Endodermal cell (in vitro differentiated cells): ENCODE measurements around the gene SUDS3. TPM values are rescaled to one million over a fixed set of nuclear protein-coding genes. Genes with fewer than 3 reads are reported as not detected.

ENCODE experiments used
- DNase-seq: peaks from one replicate; pipeline ENCODE4 v3.0.0-alpha.2; 2017
- H3K27ac ChIP-seq: 2 replicates; pipeline ENCODE4 v1.5.1; 2013; ENCODE audit warnings: mild to moderate bottlenecking, low read depth, low read length, moderate library complexity
- H3K27me3 ChIP-seq: 2 replicates; pipeline ENCODE4 v1.6.1; 2013; ENCODE audit warnings: mild to moderate bottlenecking, low read length, moderate library complexity; ENCODE audit not compliant: insufficient read depth, control insufficient read depth, poor library complexity, severe bottlenecking
- H3K36me3 ChIP-seq: 2 replicates; pipeline ENCODE4 v1.7.0; 2013; ENCODE audit warnings: mild to moderate bottlenecking, low read length, moderate library complexity; ENCODE audit not compliant: control insufficient read depth, insufficient read depth
- H3K4me1 ChIP-seq: one replicate; pipeline ENCODE4 v1.7.0; 2013; ENCODE audit warnings: low read length; ENCODE audit not compliant: control insufficient read depth, insufficient read depth
- H3K4me3 ChIP-seq: 2 replicates; pipeline ENCODE4 v1.5.1; 2013; ENCODE audit warnings: mild to moderate bottlenecking, low read length, moderate library complexity
- H3K9ac ChIP-seq: 2 replicates; pipeline ENCODE4 v1.6.1; 2013; ENCODE audit warnings: mild to moderate bottlenecking, low read length, moderate library complexity; ENCODE audit not compliant: poor library complexity, severe bottlenecking; ENCODE audit errors: extremely low read depth
- H3K9me3 ChIP-seq: 2 replicates; pipeline ENCODE4 v1.6.1; 2013; ENCODE audit warnings: mild to moderate bottlenecking, low read length, moderate library complexity; ENCODE audit not compliant: control insufficient read depth
- H3K27ac Mint-ChIP-seq: 2 replicates; pipeline ENCODE4 v1.8.0; 2020; ENCODE audit warnings: mixed read lengths
- H3K27me3 Mint-ChIP-seq: 2 replicates; pipeline ENCODE4 v1.8.0; 2021; ENCODE audit warnings: mild to moderate bottlenecking, mixed read lengths; ENCODE audit not compliant: insufficient read depth
- H3K36me3 Mint-ChIP-seq: 2 replicates; pipeline ENCODE4 v1.8.0; 2020; ENCODE audit warnings: low read depth, mixed read lengths
- H3K4me1 Mint-ChIP-seq: 2 replicates; pipeline ENCODE4 v1.8.0; 2020; ENCODE audit warnings: mixed read lengths
- H3K4me3 Mint-ChIP-seq: 2 replicates; pipeline ENCODE4 v1.8.0; 2020; ENCODE audit warnings: mild to moderate bottlenecking, moderate library complexity, mixed read lengths
- H3K9me3 Mint-ChIP-seq: 2 replicates; pipeline ENCODE4 v1.8.0; 2020; ENCODE audit warnings: mild to moderate bottlenecking, mixed read lengths
- CTCF ChIP-seq: fragments of 200-600 bp; sonication (generic); conservative IDR thresholded peaks from 2 replicates; pipeline ENCODE4 v1.5.0; 2021; ENCODE audit warnings: antibody characterized with exemption, mild to moderate bottlenecking
- WGBS, 2 experiments: methylation state at CpG; one replicate each; pipeline versions ENCODE4 v1.1.5 to v1.1.7; 2013; ENCODE audit warnings: missing lambda C conversion rate in 2 of 2, mixed read lengths in 1 of 2; ENCODE audit not compliant: insufficient coverage in 1 of 2, insufficient read length in 1 of 2; 5-methylcytosine and 5-hydroxymethylcytosine counted together
- total RNA-seq, 2 donors: library from RNA; stranded (reverse); fragmentation: NEBNext Ultra II Directional in 1 of 2; extraction: Animal tissue kit (Norgen Biotek cat#: 25700) in 1 of 2; gene quantifications; 2 replicates in 1 of 2; 3 replicates in 1 of 2; pipeline ENCODE4 v1.2.1, GENCODE V29; 2021

The SUDS3 gene
- total RNA-seq, 2 donors from 2014 or later: 51.4 to 57.9 TPM

GRCh38 chr12:118361092-118361404, 15.3 kb upstream of the SUDS3 start:
- Histone ChIP-seq H3K27ac (no peak overlapping the region), H3K27me3 (no peaks in the 10 kb centered on the region), H3K4me1 (no peaks in the 10 kb centered on the region), H3K9me3 (no peaks in the 10 kb centered on the region), H3K9ac (no peak overlapping the region), H3K4me3 (no peak overlapping the region), H3K36me3 (no peaks in the 10 kb centered on the region)
- Mint-ChIP-seq H3K4me1 (peaks cover 13% of the 10 kb centered on the region), H3K9me3 (no peaks in the 10 kb centered on the region), H3K36me3 (peaks cover 4% of the 10 kb centered on the region), H3K4me3 (no peak overlapping the region), H3K27ac (no peak overlapping the region), H3K27me3 (no peaks in the 10 kb centered on the region)
- no peak for TF ChIP-seq CTCF
- no peak for DNase-seq
- 75 to 95% methylated on average over 3 to 4 of the region's 5 CpGs for WGBS, 2 experiments

GRCh38 chr12:118361889-118362288, 14.5 kb upstream of the SUDS3 start:
- Histone ChIP-seq H3K36me3 (no peaks in the 10 kb centered on the region), H3K9ac (no peak overlapping the region), H3K4me3 (no peak overlapping the region), H3K4me1 (no peaks in the 10 kb centered on the region), H3K27ac (no peak overlapping the region), H3K9me3 (no peaks in the 10 kb centered on the region), H3K27me3 (no peaks in the 10 kb centered on the region)
- DNase-seq: no peak
- Mint-ChIP-seq H3K4me1 (peaks cover 10% of the 10 kb centered on the region), H3K27ac (no peak overlapping the region), H3K36me3 (peaks cover 4% of the 10 kb centered on the region), H3K9me3 (no peaks in the 10 kb centered on the region), H3K27me3 (no peaks in the 10 kb centered on the region), H3K4me3 (no peak overlapping the region)
- no peak for TF ChIP-seq CTCF
- WGBS, 2 experiments: 85 to 91% methylated on average over 3 to 4 of the region's 4 CpGs

- peaks cover 16% of the 10 kb centered on the region for H3K4me1 Mint-ChIP-seq
- no peaks in the 10 kb centered on the region for H3K9me3 ChIP-seq
- TF ChIP-seq CTCF: no peak
- peaks cover 4% of the 10 kb centered on the region for H3K4me1 ChIP-seq
- H3K4me3 ChIP-seq: no peak overlapping the region
- H3K9me3 Mint-ChIP-seq: no peaks in the 10 kb centered on the region
- H3K27ac Mint-ChIP-seq: no peak overlapping the region
- 96% methylated on average over 3 of the region's 4 CpGs; no CpG with 5 or more reads in 1 of the 2 experiments for WGBS, 2 experiments
- H3K27me3 Mint-ChIP-seq: no peaks in the 10 kb centered on the region
- no peaks in the 10 kb centered on the region for H3K27me3 ChIP-seq
- no peaks in the 10 kb centered on the region for H3K36me3 ChIP-seq
- no peak for DNase-seq
- H3K9ac ChIP-seq: no peak overlapping the region
- no peak overlapping the region for H3K4me3 Mint-ChIP-seq
- no peaks in the 10 kb centered on the region for H3K36me3 Mint-ChIP-seq
- H3K27ac ChIP-seq: no peak overlapping the region
These were observed 7.5 kb upstream of the SUDS3 start for GRCh38 chr12:118368821-118369220.
